SK-N-SH (cell line): ENCODE results near the gene RAPGEF4. TPM values are rescaled to one million over a fixed set of nuclear protein-coding genes. Genes with fewer than 3 reads are reported as not detected.

Source experiments
- CTCF ChIA-PET: fragments of 300-600, 350-600 bp; formaldehyde crosslinking; extraction: SDS; loops from one replicate; lab custom pipeline; 2021; lab: Yijun Ruan, JAX
- POLR2A ChIA-PET: fragments of 350-600 bp; sonication (Branson Sonifier 250); formaldehyde crosslinking; extraction: SDS; loops from one replicate; lab custom pipeline; 2020; ENCODE audit warnings: antibody characterized with exemption, inconsistent platforms; lab: Yijun Ruan, JAX
- DNase-seq: peaks from one replicate; pipeline ENCODE4 v3.0.0; 2012
- H2AFZ ChIP-seq: fragments of 200-600 bp; sonication (generic); 2 replicates; pipeline ENCODE4 v1.8.1; 2016; ENCODE audit warnings: antibody characterized with exemption, mild to moderate bottlenecking, low read depth
- H3F3A ChIP-seq: fragments of 200-600 bp; sonication (generic); replicated peaks from 2 replicates; pipeline ENCODE3; 2016; ENCODE audit warnings: antibody characterized with exemption, mild to moderate bottlenecking; ENCODE audit not compliant: insufficient read depth
- H3K27ac ChIP-seq, 2 experiments: fragments of 200-500 bp in 1 of 2; fragments of 200-600 bp in 1 of 2; sonication (Bioruptor generic) in 1 of 2; sonication (generic), shearing (Covaris generic) in 1 of 2; 2 replicates each; pipeline versions ENCODE4 v1.5.1 to v1.6.1; 2014 to 2016; ENCODE audit warnings: low read depth in 2 of 2, inconsistent platforms in 1 of 2, low read length in 1 of 2, mild to moderate bottlenecking in 1 of 2, mixed read lengths in 1 of 2
- H3K27me3 ChIP-seq: fragments of 200-600 bp; sonication (generic), shearing (Covaris generic); 2 replicates; pipeline ENCODE4 v1.6.1; 2016; ENCODE audit warnings: mixed run types; ENCODE audit not compliant: insufficient read depth
- H3K36me3 ChIP-seq, 2 experiments: fragments of 200-500 bp in 1 of 2; fragments of 200-600 bp in 1 of 2; sonication (Bioruptor generic) in 1 of 2; sonication (generic) in 1 of 2; replicated peaks in 1 of 2; 2 replicates each; pipeline versions ENCODE3 to v1.5.1; 2014 to 2016; ENCODE audit warnings: low read length in 1 of 2, mild to moderate bottlenecking in 1 of 2; ENCODE audit not compliant: insufficient read depth in 2 of 2, control insufficient read depth in 1 of 2
- H3K4me1 ChIP-seq, 2 experiments: fragments of 200-500 bp in 1 of 2; fragments of 200-600 bp in 1 of 2; sonication (Bioruptor generic) in 1 of 2; sonication (generic), shearing (Covaris generic) in 1 of 2; 2 replicates each; pipeline versions ENCODE4 v1.5.1 to v1.6.1; 2014 to 2016; ENCODE audit warnings: low read depth in 1 of 2, low read length in 1 of 2, mixed run types in 1 of 2; ENCODE audit not compliant: insufficient read depth in 2 of 2, control insufficient read depth in 1 of 2
- H3K4me2 ChIP-seq: fragments of 200-600 bp; sonication (generic), shearing (Covaris generic); 2 replicates; pipeline ENCODE4 v1.6.1; 2017; ENCODE audit warnings: mixed run types
- H3K4me3 ChIP-seq, 2 experiments: fragments of 200-500 bp in 1 of 2; fragments of 200-600 bp in 1 of 2; sonication (Bioruptor generic) in 1 of 2; sonication (generic), shearing (Covaris generic) in 1 of 2; 2 replicates each; pipeline versions ENCODE4 v1.5.1 to v1.8.1; 2014 to 2016; ENCODE audit warnings: low read depth in 2 of 2, inconsistent platforms in 1 of 2, low read length in 1 of 2, mild to moderate bottlenecking in 1 of 2, mixed read lengths in 1 of 2, moderate library complexity in 1 of 2
- H3K79me2 ChIP-seq: fragments of 200-600 bp; sonication (generic); 2 replicates; pipeline ENCODE4 v1.8.1; 2017; ENCODE audit warnings: mild to moderate bottlenecking; ENCODE audit not compliant: insufficient read depth
- H3K9ac ChIP-seq: fragments of 200-600 bp; sonication (generic); 2 replicates; pipeline ENCODE4 v1.6.1; 2017; ENCODE audit warnings: mixed run types
- H3K9me2 ChIP-seq: fragments of 200-600 bp; sonication (generic); 2 replicates; pipeline ENCODE4 v1.6.1; 2017; ENCODE audit warnings: mixed run types
- H3K9me3 ChIP-seq: fragments of 200-600 bp; sonication (generic); 2 replicates; pipeline ENCODE4 v1.6.1; 2017; ENCODE audit warnings: mixed run types, mild to moderate bottlenecking, moderate library complexity
- H4K20me1 ChIP-seq: fragments of 200-600 bp; sonication (generic); 2 replicates; pipeline ENCODE4 v1.6.1; 2017; ENCODE audit warnings: mild to moderate bottlenecking, mixed run types; ENCODE audit not compliant: insufficient read depth
- CTCF ChIP-seq: fragments of 200-600 bp; sonication (generic); IDR thresholded peaks from 2 replicates; pipeline ENCODE4 v1.6.1; 2017; ENCODE audit warnings: antibody characterized with exemption, mild to moderate bottlenecking, moderate library complexity
- EP300 ChIP-seq, 2 experiments: IDR thresholded peaks; 2 replicates each; pipeline versions ENCODE4 v1.4.0 to v1.6.1; 2012; ENCODE audit warnings: borderline replicate concordance in 1 of 2, low read depth in 1 of 2, low read length in 1 of 2
- EZH2phosphoT487 ChIP-seq: fragments of 200-600 bp; sonication (generic); IDR thresholded peaks from 2 replicates; pipeline ENCODE4 v1.6.1; 2017; ENCODE audit warnings: low read depth, mixed run types, mild to moderate bottlenecking, antibody characterized with exemption, moderate library complexity, borderline replicate concordance
- FOXJ3 ChIP-seq: sonication (generic); formaldehyde crosslinking; IDR thresholded peaks from 2 replicates; pipeline ENCODE4 v1.5.1; 2020; ENCODE audit warnings: mild to moderate bottlenecking, missing genetic modification reagents
- JUND ChIP-seq: IDR thresholded peaks from 2 replicates; pipeline ENCODE4 v1.4.0; 2012
- RAD21 ChIP-seq: IDR thresholded peaks from 2 replicates; pipeline ENCODE4 v1.6.1; 2012; ENCODE audit warnings: mild to moderate bottlenecking, low read length
- REST ChIP-seq: IDR thresholded peaks from 2 replicates; pipeline ENCODE4 v1.6.1; 2012; ENCODE audit warnings: mild to moderate bottlenecking, low read depth, low read length, moderate library complexity
- SMC3 ChIP-seq: IDR thresholded peaks from 2 replicates; pipeline ENCODE4 v1.6.1; 2012; ENCODE audit warnings: low read depth, low read length, improper control_type of control experiment
- ZBTB33 ChIP-seq: IDR thresholded peaks from 2 replicates; pipeline ENCODE4 v1.4.0; 2012; ENCODE audit warnings: low read depth, borderline replicate concordance
- WGBS: methylation state at CpG from one replicate; pipeline ENCODE4 v1.1.6; 2017; ENCODE audit warnings: low lambda C conversion rate; 5-methylcytosine and 5-hydroxymethylcytosine counted together
- polyA plus RNA-seq, 3 experiments: library from polyadenylated mRNA; depleted of rRNA; stranded (reverse); fragments of >200 nt; gene quantifications; 2 replicates each; pipeline ENCODE4 v1.2.3, GENCODE V29; 2012

The RAPGEF4 gene
- polyA plus RNA-seq, 1 of the 3 experiments (the other 2 are of a cell fraction) = 0.30 TPM

DNA sequence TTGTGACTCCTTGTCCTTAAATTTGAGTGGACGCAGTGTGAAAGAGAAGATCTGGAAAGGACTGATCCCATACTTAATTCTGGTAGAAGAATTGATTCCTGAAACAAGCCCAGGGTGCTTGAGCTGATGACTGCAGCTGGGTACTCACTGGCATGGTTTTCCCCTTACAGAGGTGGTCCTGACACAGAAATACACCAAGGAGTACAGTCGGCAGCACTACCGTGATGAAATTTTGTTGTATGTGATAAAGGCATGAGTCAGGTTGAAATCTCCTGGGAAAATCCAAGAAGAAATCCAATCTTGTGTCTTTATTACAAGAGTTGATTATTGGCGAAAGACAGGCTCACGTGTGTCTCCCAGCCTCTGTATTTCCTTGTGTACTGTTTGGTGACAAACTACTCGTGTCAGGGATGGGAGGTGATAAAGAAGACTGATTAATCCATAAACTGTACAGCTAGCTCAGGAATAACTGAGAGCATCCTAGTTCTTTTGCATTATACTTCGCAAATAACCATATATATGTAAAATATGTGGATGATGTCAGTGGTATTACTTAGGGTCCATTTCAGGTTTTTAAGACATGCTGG lies 76.6 kb downstream of the RAPGEF4 start:
- Histone ChIP-seq H3K79me2 (no peaks in the 10 kb centered on the region), H3K4me2 (no peak overlapping the region), H3K36me3 (no peaks in the 10 kb centered on the region), H4K20me1 (no peaks in the 10 kb centered on the region), H3K4me3 (no peak overlapping the region), H3K9me3 (no peaks in the 10 kb centered on the region), H3K9ac (no peak overlapping the region), H3K27ac (no peak overlapping the region), H3K27me3 (no peaks in the 10 kb centered on the region), H2AFZ (no peak overlapping the region), H3K4me1 (peaks cover 0 to 32% of the 10 kb centered on the region in 2 experiments; a peak in 2 of 4 replicates), H3F3A (no peaks in the 10 kb centered on the region), H3K9me2 (no peaks in the 10 kb centered on the region)
- WGBS = 69% methylated on average over 7 of the region's 7 CpGs
- no peak for DNase-seq
- CTCF ChIA-PET = interaction anchor here (1.4 to 4.9 kb wide), 5 partner anchors 11 to 215 kb away, joined by 4 to 181 read pairs (median 17); no protein-coding TSS in a partner anchor
- TF ChIP-seq FOXJ3 = no peak
- POLR2A ChIA-PET = no interaction called here

DNA sequence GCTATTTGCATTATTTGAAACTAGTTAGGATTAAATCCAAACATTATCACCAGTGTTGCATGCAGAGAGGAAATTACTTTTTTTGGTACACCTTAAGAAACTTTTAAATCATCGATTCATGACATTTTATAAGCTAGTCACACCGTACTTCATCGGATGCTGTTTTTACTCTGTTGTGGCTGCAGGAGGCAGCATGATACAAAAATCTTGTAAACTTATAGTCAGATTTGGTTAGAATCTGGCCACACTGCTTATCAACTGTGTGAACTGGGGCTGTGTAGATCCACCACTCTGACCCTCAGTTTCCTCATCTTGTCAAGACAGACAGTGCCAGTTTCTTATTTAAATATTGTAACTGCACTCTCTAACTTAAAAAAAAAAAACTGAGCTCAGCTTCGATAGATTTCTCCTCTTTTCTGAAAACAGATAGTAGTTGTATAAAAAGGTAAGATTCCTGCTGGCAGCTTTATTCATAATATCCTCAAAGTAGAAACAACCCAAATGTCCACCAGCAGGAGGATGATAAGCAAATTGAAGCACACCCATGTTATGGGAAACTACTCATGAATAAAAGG lies 77.8 kb downstream of the RAPGEF4 start:
- POLR2A ChIA-PET = interaction anchor here (1.5 kb wide), 1 partner anchor 47 kb away, joined by 5 read pairs; no protein-coding TSS in a partner anchor
- DNase-seq = peak; percentile 33
- Histone ChIP-seq H3K36me3 (no peaks in the 10 kb centered on the region), H3K4me1 (peaks cover 0 to 32% of the 10 kb centered on the region in 2 experiments; a peak in 2 of 4 replicates), H3K9me2 (no peaks in the 10 kb centered on the region), H3K9ac (no peak overlapping the region), H2AFZ (no peak overlapping the region), H4K20me1 (no peaks in the 10 kb centered on the region), H3K27me3 (no peaks in the 10 kb centered on the region), H3K9me3 (no peaks in the 10 kb centered on the region), H3F3A (no peaks in the 10 kb centered on the region), H3K4me3 (no peak overlapping the region), H3K79me2 (no peaks in the 10 kb centered on the region), H3K4me2 (no peak overlapping the region), H3K27ac (peak overlapping the region in 1 of 2 experiments; percentile 89; a peak in 2 of 4 replicates)
- CTCF ChIA-PET = interaction anchor here (0.6 to 4.9 kb wide), 54 partner anchors 8 to 1338 kb away, joined by 3 to 181 read pairs (median 5); partner anchors contain the start of gene CDCA7
- 60% methylated on average over 4 of the region's 4 CpGs for WGBS
- TF ChIP-seq CTCF = peak; percentile 63
- TF ChIP-seq EZH2phosphoT487 = no peak
- TF ChIP-seq SMC3 = peak; percentile 68
- no peak for TF ChIP-seq REST
- TF ChIP-seq EP300 (IDR thresholded peaks at IDR 0.05; ENCODE audit: borderline replicate concordance in 1 of 2, low read depth in 1 of 2, low read length in 1 of 2) = 0 out of 4 replicates have a peak, but pooled peaks of 1 of the 2 experiments have one; percentile 5
- TF ChIP-seq ZBTB33 = no peak
- TF ChIP-seq RAD21 = peak; percentile 92
- TF ChIP-seq JUND = no peak
